ENCODE data around the gene PPIE.
"Not testable (repeated sequence)": the region's sequence is repeated elsewhere in the genome, so short reads cannot be mapped to it uniquely, and the experiment has no call there.

GRCh38 chr1:39787108-39787375, 48.4 kb downstream of the PPIE start:
- not testable (repeated sequence) for TF ChIP-seq CTCF (IDR thresholded peaks at IDR 0.05); EZH2 (IDR thresholded peaks at IDR 0.05; ENCODE audit: borderline replicate concordance, insufficient read depth, low read depth, low read length, poor library complexity, severe bottlenecking)

Measured in B cell (primary cell).